ENCODE measurements around the gene MS4A5. TPM values are rescaled to one million over a fixed set of nuclear protein-coding genes. Genes with fewer than 3 reads are reported as not detected.

MS4A5 gene
- not detected for polyA plus RNA-seq
- long read RNA-seq, donor 1, result 0 reads
- long read RNA-seq, donor 2, result 0 reads
- long read RNA-seq, donor 3, result 0 reads
- long read RNA-seq, donor 4, result 0 reads
- long read RNA-seq, donor 5, result 0 reads
- long read RNA-seq, donor 6, result 0 reads
- long read RNA-seq, donor 7, result 0 reads
- long read RNA-seq, donor 8, result 0 reads
- long read RNA-seq, donor 9, result 0 reads
- long read RNA-seq, donor 10, result 0 reads

GRCh38 chr11:60429272-60429671 lies at the start of gene MS4A5:
Gene MS4A5, plus strand, starts transcription at chr11:60429572. Its CDS starts 103 bp downstream, at chr11:60429675.
- 96 to 98% (median 98%) methylated on average over 5 of the region's 5 CpGs for WGBS, 3 donors
- no peaks in the 10 kb centered on the region for H3K27me3 ChIP-seq (ENCODE audit: control insufficient read depth in 3 of 3, insufficient read depth in 3 of 3, low read length in 3 of 3)
- no peak for FAIRE-seq

DNA sequence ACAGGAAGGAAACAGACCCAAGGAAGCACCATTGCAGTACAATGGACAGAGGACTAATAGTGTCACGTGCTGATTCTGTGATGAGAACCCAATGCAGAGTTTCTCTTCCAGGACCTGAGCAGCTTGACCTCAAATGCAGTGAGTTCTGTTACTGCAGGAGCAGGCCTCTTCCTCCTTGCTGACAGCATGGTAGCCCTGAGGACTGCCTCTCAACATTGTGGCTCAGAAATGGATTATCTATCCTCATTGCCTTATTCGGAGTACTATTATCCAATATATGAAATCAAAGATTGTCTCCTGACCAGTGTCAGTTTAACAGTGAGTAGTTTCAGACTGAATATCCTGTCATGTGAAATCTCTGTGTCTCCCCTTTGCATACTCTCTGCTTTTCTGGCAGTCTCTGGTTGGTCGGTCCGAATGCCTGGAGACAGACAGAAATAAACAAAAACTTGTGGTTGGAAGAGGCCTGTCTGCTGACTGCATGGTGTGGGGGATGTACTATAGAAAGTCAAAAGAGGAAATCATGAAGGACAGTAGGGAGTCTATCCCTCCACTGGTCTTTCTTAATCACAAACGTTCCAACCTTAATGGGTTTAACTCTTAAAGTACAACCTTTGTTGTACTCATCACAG lies 40.0 kb upstream of the MS4A5 start:
- 47 to 65% (median 63%) methylated on average over 5 of the region's 5 CpGs for WGBS, 3 donors
- Histone ChIP-seq H3K27me3 (ENCODE audit: control insufficient read depth in 3 of 3, insufficient read depth in 3 of 3, low read length in 3 of 3) (peaks cover 0 to 3% (median 0%) of the 10 kb centered on the region in 3 donors), H3K36me3 (ENCODE audit: control insufficient read depth in 3 of 3, insufficient read depth in 2 of 3, low read depth in 1 of 3, low read length in 3 of 3) (no peaks in the 10 kb centered on the region), H3K27ac (ENCODE audit: low read depth in 1 of 3, low read length in 2 of 3) (peak overlapping the region in 1 of 3 donors; percentile 42), H3K4me3 (ENCODE audit: low read depth in 1 of 3, low read length in 3 of 3) (no peak overlapping the region), H3K4me1 (ENCODE audit: control insufficient read depth in 3 of 3, insufficient read depth in 2 of 3, low read depth in 1 of 3, low read length in 2 of 3) (no peaks in the 10 kb centered on the region), H3K9me3 (ENCODE audit: control insufficient read depth in 2 of 2, insufficient read depth in 1 of 2, low read depth in 1 of 2, low read length in 1 of 2) (no peaks in the 10 kb centered on the region)
- DNase-seq (no peak), FAIRE-seq (no peak)

More at GRCh38 chr11:60429272-60429671, at the start of gene MS4A5:
- Histone ChIP-seq H3K27ac (ENCODE audit: low read depth in 1 of 3, low read length in 2 of 3) (no peak within 1 kb of the TSS), H3K9me3 (ENCODE audit: control insufficient read depth in 2 of 2, insufficient read depth in 1 of 2, low read depth in 1 of 2, low read length in 1 of 2) (no peaks in the 10 kb centered on the region), H3K36me3 (ENCODE audit: control insufficient read depth in 3 of 3, insufficient read depth in 2 of 3, low read depth in 1 of 3, low read length in 3 of 3) (no peaks in the 10 kb centered on the region), H3K4me1 (ENCODE audit: control insufficient read depth in 3 of 3, insufficient read depth in 2 of 3, low read depth in 1 of 3, low read length in 2 of 3) (peaks cover 0 to 1% (median 0%) of the 10 kb centered on the region in 3 donors), H3K4me3 (ENCODE audit: low read depth in 1 of 3, low read length in 3 of 3) (no peak within 1 kb of the TSS)
- no peak for DNase-seq

DNA sequence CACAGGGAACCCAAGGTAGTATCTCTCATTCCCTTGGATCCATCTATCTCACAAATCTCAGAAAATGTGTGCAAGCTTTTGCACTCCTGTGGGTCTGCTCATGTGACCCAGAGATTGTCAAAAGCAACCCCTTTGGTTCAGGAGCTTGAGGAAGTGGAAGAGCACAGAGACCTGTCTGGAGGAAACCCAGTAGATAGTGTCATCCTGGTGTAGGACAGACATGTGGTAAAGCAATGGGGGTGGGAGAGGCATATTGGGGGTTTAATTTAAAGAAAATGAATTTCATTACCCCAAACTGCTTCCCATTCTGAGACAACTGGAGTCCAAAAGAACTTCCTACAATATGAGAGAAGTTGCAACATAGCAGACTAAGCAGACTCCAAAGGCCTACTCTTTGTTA lies 39.0 kb upstream of the MS4A5 start:
- no peak for FAIRE-seq
- no peak overlapping the region for H3K27ac ChIP-seq (ENCODE audit: low read depth in 1 of 3, low read length in 2 of 3)
- no peaks in the 10 kb centered on the region for H3K4me1 ChIP-seq (ENCODE audit: control insufficient read depth in 3 of 3, insufficient read depth in 2 of 3, low read depth in 1 of 3, low read length in 2 of 3)

DNA sequence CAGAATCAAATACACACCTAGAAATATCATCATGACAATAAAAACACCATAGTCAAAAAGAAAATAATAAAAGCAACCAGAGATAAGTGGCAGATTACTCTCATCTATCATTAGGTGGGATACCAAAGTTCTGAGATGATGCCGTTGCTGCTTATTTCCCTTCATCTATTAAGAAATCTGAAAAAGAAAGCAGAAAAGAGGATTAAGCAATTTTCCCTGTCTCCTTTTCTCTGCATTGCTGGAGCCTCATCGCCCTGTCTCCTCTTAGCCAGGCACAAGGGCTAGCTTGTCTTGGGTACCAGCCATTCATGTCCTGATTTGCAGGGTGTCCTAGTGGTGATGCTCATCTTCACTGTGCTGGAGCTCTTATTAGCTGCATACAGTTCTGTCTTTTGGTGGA lies 37.0 kb upstream of the MS4A5 start:
- WGBS, 3 donors, result 84 to 91% (median 87%) methylated on average over 2 of the region's 2 CpGs
- Histone ChIP-seq H3K4me1 (ENCODE audit: control insufficient read depth in 3 of 3, insufficient read depth in 2 of 3, low read depth in 1 of 3, low read length in 2 of 3) (no peaks in the 10 kb centered on the region), H3K27me3 (ENCODE audit: control insufficient read depth in 3 of 3, insufficient read depth in 3 of 3, low read length in 3 of 3) (no peaks in the 10 kb centered on the region), H3K27ac (ENCODE audit: low read depth in 1 of 3, low read length in 2 of 3) (no peak overlapping the region), H3K4me3 (ENCODE audit: low read depth in 1 of 3, low read length in 3 of 3) (no peak overlapping the region), H3K9me3 (ENCODE audit: control insufficient read depth in 2 of 2, insufficient read depth in 1 of 2, low read depth in 1 of 2, low read length in 1 of 2) (no peaks in the 10 kb centered on the region), H3K36me3 (ENCODE audit: control insufficient read depth in 3 of 3, insufficient read depth in 2 of 3, low read depth in 1 of 3, low read length in 3 of 3) (no peaks in the 10 kb centered on the region)
- DNase-seq, result no peak
- FAIRE-seq, result no peak

More for the DNA sequence above, 39.0 kb upstream of the MS4A5 start:
- no peaks in the 10 kb centered on the region for H3K27me3 ChIP-seq (ENCODE audit: control insufficient read depth in 3 of 3, insufficient read depth in 3 of 3, low read length in 3 of 3)
- H3K4me3 ChIP-seq (ENCODE audit: low read depth in 1 of 3, low read length in 3 of 3), result no peak overlapping the region
- DNase-seq, result no peak
- H3K9me3 ChIP-seq (ENCODE audit: control insufficient read depth in 2 of 2, insufficient read depth in 1 of 2, low read depth in 1 of 2, low read length in 1 of 2), result no peaks in the 10 kb centered on the region
- no peaks in the 10 kb centered on the region for H3K36me3 ChIP-seq (ENCODE audit: control insufficient read depth in 3 of 3, insufficient read depth in 2 of 3, low read depth in 1 of 3, low read length in 3 of 3)

DNA sequence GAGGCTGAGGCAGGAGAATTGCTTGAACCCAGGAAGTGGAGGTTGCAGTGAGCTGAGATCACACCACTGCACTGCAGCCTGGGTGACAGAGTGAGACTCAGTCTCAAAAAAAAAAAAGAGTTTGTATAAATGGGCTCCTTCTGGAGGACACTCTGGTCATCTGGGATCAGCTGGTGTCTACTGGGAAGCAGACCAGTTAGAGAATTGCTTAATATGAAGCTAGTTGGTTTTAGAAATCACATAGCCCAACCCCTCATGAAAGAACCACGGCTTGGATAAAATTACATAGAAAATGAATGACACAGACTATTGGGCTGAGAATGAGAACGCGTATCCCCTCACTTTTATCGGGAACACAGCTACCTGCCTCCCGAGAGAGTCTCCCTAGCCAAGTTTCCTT lies 36.4 kb upstream of the MS4A5 start:
- no peaks in the 10 kb centered on the region for H3K27me3 ChIP-seq (ENCODE audit: control insufficient read depth in 3 of 3, insufficient read depth in 3 of 3, low read length in 3 of 3)
- WGBS, 3 donors, result 87 to 91% (median 91%) methylated on average over 5 of the region's 5 CpGs
- no peaks in the 10 kb centered on the region for H3K36me3 ChIP-seq (ENCODE audit: control insufficient read depth in 3 of 3, insufficient read depth in 2 of 3, low read depth in 1 of 3, low read length in 3 of 3)
- no peak overlapping the region for H3K4me3 ChIP-seq (ENCODE audit: low read depth in 1 of 3, low read length in 3 of 3)
- H3K4me1 ChIP-seq (ENCODE audit: control insufficient read depth in 3 of 3, insufficient read depth in 2 of 3, low read depth in 1 of 3, low read length in 2 of 3), result no peaks in the 10 kb centered on the region
- no peaks in the 10 kb centered on the region for H3K9me3 ChIP-seq (ENCODE audit: control insufficient read depth in 2 of 2, insufficient read depth in 1 of 2, low read depth in 1 of 2, low read length in 1 of 2)
- DNase-seq (no peak), FAIRE-seq (no peak)
- no peak overlapping the region for H3K27ac ChIP-seq (ENCODE audit: low read depth in 1 of 3, low read length in 2 of 3)

- H3K9me3 ChIP-seq (ENCODE audit: control insufficient read depth in 2 of 2, insufficient read depth in 1 of 2, low read depth in 1 of 2, low read length in 1 of 2), result no peaks in the 10 kb centered on the region
- H3K27ac ChIP-seq (ENCODE audit: low read depth in 1 of 3, low read length in 2 of 3), result no peak overlapping the region
- H3K4me3 ChIP-seq (ENCODE audit: low read depth in 1 of 3, low read length in 3 of 3), result no peak overlapping the region
- H3K36me3 ChIP-seq (ENCODE audit: control insufficient read depth in 3 of 3, insufficient read depth in 2 of 3, low read depth in 1 of 3, low read length in 3 of 3), result no peaks in the 10 kb centered on the region
- H3K27me3 ChIP-seq (ENCODE audit: control insufficient read depth in 3 of 3, insufficient read depth in 3 of 3, low read length in 3 of 3), result no peaks in the 10 kb centered on the region
- FAIRE-seq, result no peak
- 63 to 84% (median 65%) methylated on average over 7 of the region's 7 CpGs for WGBS, 3 donors
- no peaks in the 10 kb centered on the region for H3K4me1 ChIP-seq (ENCODE audit: control insufficient read depth in 3 of 3, insufficient read depth in 2 of 3, low read depth in 1 of 3, low read length in 2 of 3)
- no peak for DNase-seq
These were observed 34.5 kb upstream of the MS4A5 start for GRCh38 chr11:60394666-60395380.

DNA sequence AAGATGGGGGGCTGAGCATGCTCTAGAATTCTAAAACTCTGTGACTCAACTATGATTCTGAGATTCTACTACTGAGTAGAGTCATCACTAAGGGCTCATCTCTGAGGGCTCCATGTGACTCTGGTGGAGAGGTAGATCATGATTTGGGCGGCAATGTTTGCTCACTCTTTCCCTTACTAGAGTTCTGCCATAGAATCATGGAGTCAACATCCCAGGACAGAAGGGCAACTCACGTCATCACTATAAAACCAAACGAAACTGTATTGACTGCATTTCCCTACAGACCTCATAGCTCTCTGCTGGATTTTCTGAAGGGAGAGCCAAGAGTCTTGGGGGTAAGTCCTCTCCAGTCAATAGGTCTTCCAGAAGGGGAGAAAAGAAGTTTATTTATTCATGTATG lies 33.0 kb upstream of the MS4A5 start, which contains the start of gene MS4A14:
Gene MS4A14, plus strand, starts transcription at position 78 of the 400 bp plus-strand sequence. Its CDS starts 120 bp downstream, at position 198.
- H3K9me3 ChIP-seq (ENCODE audit: control insufficient read depth in 2 of 2, insufficient read depth in 1 of 2, low read depth in 1 of 2, low read length in 1 of 2), result no peaks in the 10 kb centered on the region
- no peak within 1 kb of the TSS for H3K27ac ChIP-seq (ENCODE audit: low read depth in 1 of 3, low read length in 2 of 3)
- DNase-seq (no peak), FAIRE-seq (no peak)
- H3K4me1 ChIP-seq (ENCODE audit: control insufficient read depth in 3 of 3, insufficient read depth in 2 of 3, low read depth in 1 of 3, low read length in 2 of 3), result no peaks in the 10 kb centered on the region
- H3K27me3 ChIP-seq (ENCODE audit: control insufficient read depth in 3 of 3, insufficient read depth in 3 of 3, low read length in 3 of 3), result no peaks in the 10 kb centered on the region
- WGBS, 3 donors, result 58 to 69% (median 59%) methylated on average over 3 of the region's 3 CpGs
- no peaks in the 10 kb centered on the region for H3K36me3 ChIP-seq (ENCODE audit: control insufficient read depth in 3 of 3, insufficient read depth in 2 of 3, low read depth in 1 of 3, low read length in 3 of 3)
- H3K4me3 ChIP-seq (ENCODE audit: low read depth in 1 of 3, low read length in 3 of 3), result no peak within 1 kb of the TSS

- no peak for FAIRE-seq
These were observed 32.6 kb upstream of the MS4A5 start for GRCh38 chr11:60396799-60397198.

More at GRCh38 chr11:60396799-60397198, 32.6 kb upstream of the MS4A5 start:
- H3K27ac ChIP-seq (ENCODE audit: low read depth in 1 of 3, low read length in 2 of 3), result no peak overlapping the region
- H3K4me3 ChIP-seq (ENCODE audit: low read depth in 1 of 3, low read length in 3 of 3), result no peak overlapping the region
- 0 to 11% (median 7%) methylated on average over 1 of the region's 1 CpG for WGBS, 3 donors
- DNase-seq, result no peak
- H3K36me3 ChIP-seq (ENCODE audit: control insufficient read depth in 3 of 3, insufficient read depth in 2 of 3, low read depth in 1 of 3, low read length in 3 of 3), result no peaks in the 10 kb centered on the region
- no peaks in the 10 kb centered on the region for H3K9me3 ChIP-seq (ENCODE audit: control insufficient read depth in 2 of 2, insufficient read depth in 1 of 2, low read depth in 1 of 2, low read length in 1 of 2)
- no peaks in the 10 kb centered on the region for H3K27me3 ChIP-seq (ENCODE audit: control insufficient read depth in 3 of 3, insufficient read depth in 3 of 3, low read length in 3 of 3)
- H3K4me1 ChIP-seq (ENCODE audit: control insufficient read depth in 3 of 3, insufficient read depth in 2 of 3, low read depth in 1 of 3, low read length in 2 of 3), result no peaks in the 10 kb centered on the region

Measured in small intestine (tissue), 16 donors.